ENCODE measurements around the gene OR1L8.
"Not testable (repeated sequence)": the region's sequence is repeated elsewhere in the genome, so short reads cannot be mapped to it uniquely, and the experiment has no call there.

Gene OR1L8, protein sequence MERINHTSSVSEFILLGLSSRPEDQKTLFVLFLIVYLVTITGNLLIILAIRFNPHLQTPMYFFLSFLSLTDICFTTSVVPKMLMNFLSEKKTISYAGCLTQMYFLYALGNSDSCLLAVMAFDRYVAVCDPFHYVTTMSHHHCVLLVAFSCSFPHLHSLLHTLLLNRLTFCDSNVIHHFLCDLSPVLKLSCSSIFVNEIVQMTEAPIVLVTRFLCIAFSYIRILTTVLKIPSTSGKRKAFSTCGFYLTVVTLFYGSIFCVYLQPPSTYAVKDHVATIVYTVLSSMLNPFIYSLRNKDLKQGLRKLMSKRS

DNA sequence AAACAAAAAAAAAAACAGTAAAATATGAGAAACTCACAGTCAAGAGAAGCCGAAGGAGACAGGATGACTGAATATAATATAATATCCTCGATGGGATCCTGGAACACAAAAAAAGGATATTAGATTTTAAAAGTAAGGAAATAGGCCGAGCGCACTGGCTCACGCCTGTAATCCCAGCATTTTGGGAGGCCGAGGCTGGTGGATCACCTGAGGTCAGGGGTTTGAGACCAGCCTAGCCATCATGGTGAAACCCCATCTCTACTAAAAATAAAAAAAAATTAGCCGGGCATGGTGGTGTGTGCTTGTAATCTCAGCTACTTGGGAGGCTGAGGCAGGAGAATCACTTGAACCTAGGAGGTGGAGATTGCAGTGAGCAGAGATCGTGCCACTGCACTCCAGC lies at the start of gene OR1L8:
OR1L8 (minus strand) TSS at position 101 of the 400 bp plus-strand sequence. CDS start 14,907 bp downstream, outside the sequence.
- DNase-seq = not testable (repeated sequence)

DNA sequence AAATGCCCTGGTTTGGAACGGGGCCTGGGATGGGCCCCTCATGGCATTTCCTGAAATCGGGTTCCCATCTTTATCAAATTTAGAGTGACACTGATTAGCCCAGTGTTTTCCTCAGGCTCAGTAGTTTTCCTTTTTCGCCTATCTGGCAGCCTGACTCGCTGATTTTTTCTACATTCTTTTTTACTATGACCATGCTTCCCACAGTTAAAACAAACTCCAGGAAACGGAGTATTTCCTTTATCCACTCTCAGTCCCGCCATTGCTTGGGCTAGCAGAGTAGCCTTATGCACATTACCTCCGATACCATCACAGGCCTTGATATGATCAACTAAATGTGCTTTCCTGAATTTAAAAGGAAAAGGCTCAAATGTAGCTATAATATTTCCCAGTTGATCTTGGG lies 36.8 kb upstream of the OR1L8 start:
- DNase-seq = no peak

DNA sequence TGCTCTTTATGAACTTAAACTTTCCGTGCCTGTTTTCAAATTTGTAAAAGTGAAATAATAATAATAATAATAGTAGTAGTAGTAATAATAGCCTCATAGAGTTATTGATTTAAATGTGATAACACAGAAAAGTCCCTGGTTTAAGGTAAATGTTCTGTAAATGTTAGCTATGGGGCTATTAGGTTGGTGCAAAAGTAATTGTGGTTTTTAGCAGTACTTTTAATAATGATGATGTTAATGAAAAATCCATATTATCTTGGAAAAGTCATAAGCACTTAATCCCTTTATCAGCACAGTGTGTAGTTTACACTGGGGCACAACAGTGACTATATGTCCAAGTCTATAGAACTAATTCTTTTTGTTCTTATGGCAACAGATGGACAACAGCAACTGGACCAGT lies 31.2 kb upstream of the OR1L8 start, which contains the start of gene OR1Q1:
OR1Q1 (plus strand) TSS at position 377 of the 400 bp plus-strand sequence; CDS start at position 377, 0 bp downstream.
- no peak for DNase-seq

DNA sequence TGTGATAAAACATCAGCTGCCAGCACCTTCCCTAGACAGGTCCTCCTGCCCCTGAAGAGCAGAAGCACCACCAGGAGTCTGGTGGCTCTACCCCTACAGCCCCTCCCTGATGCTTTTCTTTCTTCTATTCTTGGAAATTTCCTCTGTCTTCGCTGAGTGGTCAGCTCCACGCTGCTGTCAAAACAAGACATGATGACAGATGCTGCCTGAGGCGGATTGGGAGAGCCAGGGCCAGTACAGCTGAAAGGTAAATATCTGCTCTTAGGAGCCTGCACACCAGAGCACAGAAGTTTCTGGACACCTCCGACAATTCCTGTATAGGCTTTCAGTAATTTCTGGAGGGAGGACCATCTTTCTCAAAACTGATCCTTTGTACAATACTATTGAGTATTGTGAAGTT lies 26.6 kb upstream of the OR1L8 start:
- DNase-seq = no peak

DNA sequence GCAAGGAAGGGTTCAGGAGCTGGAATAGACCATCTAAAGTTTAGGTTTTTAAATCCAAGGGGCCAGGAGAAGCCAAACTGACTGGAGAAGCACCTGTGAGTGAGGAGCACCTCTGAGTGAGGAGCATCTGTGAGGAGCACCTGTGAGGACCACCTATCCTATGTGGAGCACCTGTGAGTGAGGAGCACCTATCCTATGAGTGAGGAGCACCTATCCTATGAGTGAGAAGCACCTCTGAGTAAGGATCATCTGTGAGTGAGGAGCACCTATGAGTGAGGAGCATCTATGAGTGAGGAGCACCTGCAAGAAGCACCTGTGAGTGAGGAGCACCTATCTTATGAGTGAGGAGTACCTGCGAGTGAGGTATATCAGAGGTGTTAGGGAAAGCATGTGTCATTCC lies 23.4 kb upstream of the OR1L8 start:
- no peak for DNase-seq

DNA sequence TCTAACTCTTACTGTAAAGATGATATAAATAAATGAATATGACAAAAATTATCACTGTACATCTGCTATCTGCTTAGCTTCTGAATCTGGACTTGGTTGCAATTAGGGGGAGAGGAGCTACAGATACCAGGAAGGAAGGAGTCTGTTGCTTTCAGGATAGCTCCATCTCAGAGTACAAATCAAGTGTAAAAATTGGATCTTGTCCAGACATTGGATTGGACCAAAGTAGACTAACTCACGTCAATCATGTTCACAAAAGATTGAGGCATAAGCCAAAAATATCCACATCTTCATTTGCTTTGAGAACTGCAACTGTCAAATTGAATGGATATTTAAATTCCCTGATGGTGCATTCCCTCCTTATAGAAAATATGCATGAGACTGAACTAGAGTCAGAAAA lies 22.5 kb upstream of the OR1L8 start:
- DNase-seq = no peak

DNA sequence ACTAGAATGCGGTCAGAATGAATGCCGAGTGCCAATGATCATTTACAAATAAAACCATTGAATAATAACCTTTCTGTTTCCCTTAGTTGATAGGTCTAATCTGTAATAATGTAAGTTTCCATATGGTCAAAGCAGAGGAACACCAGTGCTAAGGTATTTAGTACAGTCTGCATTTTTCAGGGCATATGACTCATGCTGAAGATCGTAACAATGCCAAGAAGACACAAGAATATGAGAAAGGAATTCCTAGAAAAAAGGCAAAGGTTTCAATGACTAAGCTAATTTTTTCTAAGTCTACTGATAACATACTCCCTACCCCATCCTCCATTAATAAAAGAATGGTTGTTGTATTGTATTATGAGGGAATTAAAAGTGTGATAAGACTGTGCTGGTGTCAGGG lies 2.8 kb downstream of the OR1L8 start:
- no peak for DNase-seq

DNA sequence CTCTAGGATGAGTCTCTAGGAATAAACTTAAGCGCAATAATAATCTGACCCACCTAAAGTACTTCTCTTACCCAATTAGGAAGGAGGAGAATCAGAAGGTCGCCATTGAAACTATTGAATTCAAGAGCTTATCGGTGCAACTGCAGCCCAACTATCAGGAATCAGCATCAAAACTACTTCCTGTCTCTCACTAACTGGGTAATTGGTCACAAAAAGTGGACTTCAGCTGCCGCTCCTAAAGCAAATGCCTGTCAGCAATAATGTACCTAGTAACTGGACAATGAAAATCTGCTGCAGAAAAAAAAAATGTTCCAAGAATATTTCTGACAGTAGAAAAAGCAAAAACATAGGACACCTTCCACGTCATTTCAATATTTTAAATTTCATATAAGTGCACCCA lies 3.3 kb downstream of the OR1L8 start:
- no peak for DNase-seq

DNA sequence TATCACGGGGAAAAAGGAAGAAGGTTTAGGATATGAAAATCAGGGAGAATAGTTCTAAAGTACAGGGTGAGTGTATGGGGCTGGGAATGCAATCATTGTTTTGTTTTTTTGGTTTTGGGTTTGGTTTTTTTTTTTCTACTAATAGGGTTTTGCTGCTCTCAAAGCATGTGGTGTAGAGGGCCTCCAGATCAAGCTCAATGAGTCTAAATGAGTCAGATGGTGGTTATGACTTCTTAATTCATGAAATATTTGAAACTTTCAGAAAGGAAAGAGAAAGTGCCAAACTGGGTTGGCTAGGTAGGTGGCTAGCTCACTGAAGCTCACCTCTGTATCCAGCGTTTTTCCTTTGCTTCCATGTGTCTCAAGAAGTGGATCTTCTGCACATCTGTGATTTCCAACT lies 10.7 kb downstream of the OR1L8 start:
- DNase-seq = no peak

DNA sequence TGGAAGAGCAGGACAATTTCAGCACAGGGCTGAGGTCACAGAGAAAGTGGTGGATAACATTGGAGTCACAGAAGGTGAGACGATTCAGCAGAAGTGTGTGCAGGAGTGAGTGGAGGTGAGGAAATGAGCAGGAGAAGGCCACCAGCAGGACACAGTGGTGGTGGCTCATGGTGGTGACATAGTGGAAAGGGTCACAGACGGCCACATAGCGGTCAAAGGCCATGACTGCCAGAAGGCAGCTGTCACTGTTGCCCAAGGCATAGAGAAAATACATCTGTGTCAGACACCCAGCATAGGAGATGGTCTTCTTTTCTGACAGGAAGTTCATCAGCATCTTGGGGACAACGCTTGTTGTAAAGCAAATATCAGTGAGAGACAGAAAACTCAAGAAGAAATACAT lies 15.3 kb downstream of the OR1L8 start:
- DNase-seq = no peak

DNA sequence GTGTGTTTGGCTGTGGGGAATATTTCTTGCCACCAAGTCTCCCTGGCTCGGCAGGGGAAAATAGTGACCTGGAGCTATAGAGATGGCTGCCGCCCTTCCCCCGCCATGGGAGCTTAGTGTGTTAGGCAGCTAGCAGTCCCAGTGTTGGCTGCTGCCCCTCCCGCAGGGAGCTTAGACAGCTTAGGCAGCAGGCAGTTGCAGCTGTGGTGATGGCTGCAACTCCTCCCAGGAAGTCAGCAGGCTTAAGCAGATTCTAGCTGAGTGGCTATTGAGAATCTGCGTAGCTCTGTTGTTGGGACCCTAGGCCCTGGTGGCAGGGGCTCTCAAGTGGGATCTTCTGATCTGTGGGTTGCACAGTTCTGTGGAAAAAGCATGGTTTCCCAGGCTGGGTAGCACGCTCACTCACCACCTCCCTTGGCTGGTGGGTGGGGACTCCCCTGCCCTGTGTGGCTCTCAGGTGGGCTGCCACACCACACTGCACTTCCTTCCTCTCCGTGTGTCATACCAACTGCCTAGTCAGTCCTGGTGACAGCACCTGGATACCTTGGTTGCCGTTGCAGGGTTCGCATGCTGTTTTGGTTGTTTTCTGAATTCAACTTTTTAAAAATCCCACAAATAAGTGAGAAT lies 20.9 kb downstream of the OR1L8 start:
- DNase-seq = no peak

DNA sequence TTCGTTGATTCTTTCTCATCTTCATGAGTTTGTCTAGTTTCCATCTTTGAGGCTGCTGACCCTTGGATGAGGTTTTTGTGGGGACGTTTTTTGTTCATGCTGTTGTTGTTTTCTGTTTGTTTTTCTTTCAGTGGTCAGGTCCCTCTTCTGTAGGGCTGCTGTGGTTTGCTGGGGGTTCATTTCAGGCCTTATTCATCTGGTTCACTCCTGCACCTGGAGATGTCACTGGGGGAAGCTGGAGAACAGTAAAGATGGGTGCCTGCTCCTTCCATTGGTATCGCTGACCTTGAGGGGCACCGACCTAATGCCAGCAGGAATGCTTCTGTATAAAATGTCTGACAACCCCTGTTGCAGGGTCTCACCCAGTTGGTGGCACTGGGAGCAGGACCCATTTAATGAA lies 21.7 kb downstream of the OR1L8 start:
- no peak for DNase-seq

DNA sequence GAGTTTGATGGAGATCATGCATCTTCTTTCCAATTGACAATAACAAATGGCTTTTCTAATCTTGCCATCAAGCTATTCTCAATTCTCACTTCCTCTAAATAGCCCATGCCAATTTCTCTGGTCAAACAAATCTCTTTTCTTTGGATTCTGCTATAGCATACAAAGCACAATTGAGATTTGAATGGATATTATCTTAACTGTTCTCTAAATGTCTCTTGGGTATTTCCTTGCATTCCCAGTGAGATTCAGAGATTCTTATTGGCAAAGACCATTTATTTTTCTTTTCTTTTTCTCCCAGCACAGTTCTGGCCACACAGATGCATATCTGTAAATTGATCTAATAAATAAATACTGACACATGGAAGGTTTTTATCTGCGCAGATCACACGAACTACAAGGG lies 30.4 kb downstream of the OR1L8 start, which contains the start of gene OR1N2:
OR1N2 (plus strand) TSS at position 301 of the 400 bp plus-strand sequence. CDS start 100 bp downstream, outside the sequence.
- DNase-seq = no peak

DNA sequence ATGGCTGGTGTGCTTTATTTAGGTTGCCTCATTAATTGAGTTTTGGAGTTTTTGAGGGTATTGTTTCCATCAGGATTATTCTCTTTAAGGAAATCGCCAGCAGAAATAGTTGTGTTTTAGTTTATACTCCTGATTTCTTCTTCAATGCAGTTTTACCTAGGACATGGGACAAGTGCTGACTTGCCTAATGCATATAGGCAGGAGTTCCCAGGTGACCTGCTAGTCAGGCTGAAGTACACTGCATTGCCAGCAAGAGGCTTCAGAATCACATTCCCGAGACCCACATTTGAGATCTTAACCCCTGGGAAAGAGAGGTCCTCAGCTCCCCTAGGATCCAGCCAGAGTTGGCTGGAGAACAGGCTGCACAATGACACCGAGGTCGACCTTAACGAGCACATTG lies 31.8 kb downstream of the OR1L8 start:
- DNase-seq = no peak

DNA sequence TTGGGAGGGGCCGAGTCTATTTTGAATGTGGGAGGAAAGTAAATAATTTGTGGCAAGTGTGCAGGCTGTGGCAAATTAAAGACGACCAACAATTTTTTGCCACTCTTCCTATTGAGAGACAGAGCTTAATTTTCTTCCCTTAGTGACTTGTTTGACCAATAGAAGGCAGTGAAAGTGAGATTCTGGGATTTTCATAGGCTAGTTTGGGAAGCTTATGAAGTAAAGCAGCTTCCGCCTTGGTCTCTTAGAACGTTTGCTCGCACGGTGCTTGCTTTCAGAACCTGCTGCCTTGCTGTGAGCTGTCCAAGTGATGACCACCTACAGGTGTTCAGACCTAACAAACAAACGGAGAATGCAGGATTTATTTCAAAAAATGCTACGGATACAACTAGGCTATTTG lies 37.0 kb downstream of the OR1L8 start:
- no peak for DNase-seq

DNA sequence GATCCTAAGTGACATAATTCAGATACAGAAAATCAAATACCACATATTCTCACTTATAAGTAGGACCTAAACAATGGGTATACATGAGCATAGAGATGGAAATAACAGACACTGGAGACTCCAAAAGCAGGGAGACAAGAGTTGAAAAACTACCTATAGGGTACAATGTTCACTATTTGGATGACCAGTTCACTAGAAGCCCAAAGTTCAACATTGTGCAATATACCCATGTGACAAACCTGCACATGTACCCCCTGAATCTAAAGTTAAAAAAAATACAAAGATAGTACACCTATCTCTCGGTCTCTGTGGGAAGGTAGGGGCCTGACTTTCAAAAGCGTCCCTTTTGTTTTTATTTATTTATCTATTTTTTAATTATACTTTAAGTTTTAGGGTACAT lies 44.4 kb downstream of the OR1L8 start:
- no peak for DNase-seq

DNA sequence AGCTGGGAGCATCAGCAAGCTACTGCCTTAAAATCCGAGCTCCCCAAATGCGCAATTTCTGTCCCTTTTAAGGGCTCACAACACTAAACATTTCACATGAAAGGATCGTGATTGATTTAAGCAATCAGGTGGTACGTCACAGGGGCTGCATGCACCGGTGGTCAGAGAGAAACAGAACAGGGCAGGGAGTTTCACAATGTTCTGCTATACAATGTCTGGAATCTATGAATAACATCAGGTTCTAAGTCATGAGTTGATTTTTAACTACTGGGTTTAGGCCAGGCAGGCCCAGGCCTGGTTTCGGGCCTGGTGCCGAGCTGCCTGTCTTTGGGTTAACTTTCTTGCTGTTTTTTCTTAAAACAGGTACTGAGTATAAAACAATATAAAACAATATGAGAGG lies 46.1 kb downstream of the OR1L8 start:
- not testable (repeated sequence) for DNase-seq

DNA sequence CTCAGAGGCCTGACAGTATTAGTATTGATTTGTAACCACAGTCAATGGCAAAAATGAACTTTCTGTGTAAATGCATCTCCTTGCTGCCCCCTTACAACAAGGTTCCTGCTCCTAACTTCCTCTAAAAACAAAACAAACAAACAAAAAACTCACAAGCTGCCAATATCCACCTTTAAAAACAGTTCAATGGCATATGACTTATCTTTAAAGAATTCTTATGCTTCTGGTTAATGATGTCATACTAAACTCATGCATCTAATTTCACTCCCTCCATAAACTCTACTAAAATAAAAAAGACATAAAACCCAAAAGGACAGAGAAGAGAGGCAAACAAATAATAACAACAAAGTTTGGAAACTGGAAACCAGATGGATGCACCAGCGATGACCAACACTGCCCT lies 47.0 kb downstream of the OR1L8 start:
- DNase-seq = no peak

DNA sequence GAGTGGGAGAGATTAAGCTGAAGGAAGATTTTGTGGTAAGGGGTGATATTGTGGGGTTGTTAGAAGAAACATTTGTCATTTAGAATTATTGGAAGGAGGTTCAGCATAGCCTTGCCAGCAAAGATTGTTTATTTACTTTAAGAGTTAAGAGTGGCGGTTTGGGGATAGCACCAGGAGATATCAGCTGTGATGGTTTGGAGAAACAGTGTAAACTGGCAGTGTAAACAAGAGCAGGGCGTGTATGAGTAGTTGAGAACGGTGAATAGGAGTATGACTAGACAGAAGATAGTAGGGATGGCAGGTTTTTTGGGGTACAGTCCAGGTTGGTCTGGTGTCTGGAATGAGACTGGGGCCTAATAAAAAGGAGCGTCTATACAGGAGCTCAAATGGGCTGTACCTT lies 52.0 kb downstream of the OR1L8 start:
- not testable (repeated sequence) for DNase-seq

DNA sequence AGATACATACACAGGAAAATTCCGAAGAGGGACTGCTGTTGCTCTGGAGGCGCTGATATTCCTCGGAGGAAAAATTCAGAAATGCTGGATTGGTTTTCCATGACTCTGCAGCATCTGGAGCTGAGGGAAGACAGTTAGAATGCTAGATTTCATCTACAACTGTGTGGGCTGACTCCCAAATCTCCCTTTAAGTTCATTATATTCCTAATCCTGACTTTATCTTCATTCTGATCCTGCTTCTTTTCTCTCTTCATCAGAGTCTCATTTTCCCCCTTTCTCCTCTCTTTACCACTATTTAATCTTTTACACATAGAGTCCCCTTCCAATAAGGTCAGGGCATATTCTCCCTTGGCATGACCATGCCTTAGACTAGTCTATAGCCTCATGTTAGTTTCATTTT lies 56.0 kb downstream of the OR1L8 start, which contains the start of gene OR1N1:
OR1N1 (minus strand) TSS at position 101 of the 400 bp plus-strand sequence; CDS start at position 101, 0 bp downstream.
- DNase-seq = no peak

DNA sequence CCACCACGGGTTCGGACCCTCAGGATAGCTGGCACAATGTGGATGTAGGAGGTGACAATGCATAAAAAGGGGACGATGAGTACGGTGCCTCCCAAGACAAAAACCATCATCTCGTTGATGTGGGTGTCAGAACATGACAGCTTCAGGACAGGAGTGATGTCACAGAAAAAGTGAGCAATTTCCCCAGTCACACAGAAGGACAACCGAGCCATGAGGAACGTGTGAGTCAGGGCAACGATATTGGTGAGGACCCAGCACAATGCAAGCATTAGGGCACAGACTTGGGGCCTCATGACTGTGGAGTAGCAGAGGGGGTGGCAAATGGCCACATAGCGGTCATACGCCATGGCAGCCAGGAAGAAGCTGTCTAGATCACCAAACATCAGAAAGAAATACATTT lies 56.6 kb downstream of the OR1L8 start:
- DNase-seq = no peak

DNA sequence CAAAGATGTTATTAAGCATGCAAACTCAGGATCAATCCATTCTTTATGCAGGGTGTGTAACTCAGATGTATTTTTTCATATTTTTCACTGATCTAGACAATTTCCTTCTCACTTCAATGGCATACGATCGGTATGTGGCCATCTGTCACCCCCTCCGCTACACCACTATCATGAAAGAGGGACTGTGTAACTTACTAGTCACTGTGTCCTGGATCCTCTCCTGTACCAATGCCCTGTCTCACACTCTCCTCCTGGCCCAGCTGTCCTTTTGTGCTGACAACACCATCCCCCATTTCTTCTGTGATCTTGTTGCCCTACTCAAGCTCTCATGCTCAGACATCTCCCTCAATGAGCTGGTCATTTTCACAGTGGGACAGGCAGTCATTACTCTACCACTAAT lies 63.8 kb downstream of the OR1L8 start:
- no peak for DNase-seq

DNA sequence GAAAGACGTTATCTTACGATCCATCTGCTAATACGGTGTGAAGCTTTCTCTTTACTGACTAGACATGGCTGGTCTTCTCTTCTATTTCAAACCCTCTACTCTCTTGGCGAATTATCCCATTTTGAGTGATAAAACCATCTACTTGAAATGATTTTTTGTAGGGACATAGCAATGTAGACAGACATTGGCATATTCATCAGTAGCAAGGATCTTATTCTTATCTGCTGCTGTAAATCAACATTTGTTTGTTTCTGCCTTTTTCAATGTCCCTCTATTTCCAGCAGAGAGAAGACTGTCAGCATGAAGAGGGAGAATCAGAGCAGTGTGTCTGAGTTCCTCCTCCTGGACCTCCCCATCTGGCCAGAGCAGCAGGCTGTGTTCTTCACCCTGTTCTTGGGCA lies 64.3 kb downstream of the OR1L8 start, which contains the start of gene OR1J4:
OR1J4 (plus strand) TSS at position 301 of the 400 bp plus-strand sequence; CDS start at position 301, 0 bp downstream.
- DNase-seq = no peak

DNA sequence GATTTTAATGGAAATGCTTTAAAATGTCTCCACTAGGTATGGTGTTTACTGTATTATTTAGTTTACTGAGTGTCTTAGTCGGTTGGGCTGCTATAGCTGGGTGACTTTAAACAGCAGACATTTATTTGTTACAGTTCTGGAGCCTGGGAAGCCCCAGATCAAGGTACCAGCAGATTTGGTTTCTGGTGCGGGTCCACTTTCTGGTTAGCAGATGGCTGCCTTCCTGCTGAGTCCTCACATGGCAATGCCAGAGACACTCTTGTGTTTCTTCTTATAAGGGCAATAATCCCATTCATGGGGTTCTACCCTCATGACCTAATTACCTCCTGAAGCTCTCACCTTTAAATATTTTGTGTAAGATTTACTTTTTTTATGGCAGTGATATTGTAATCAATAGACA lies 65.0 kb downstream of the OR1L8 start:
- DNase-seq = no peak
